ENCODE measurements around the gene ZDHHC14.
A peak's percentile ranks its signal among the peaks of the same experiment; 100 is the strongest.
"Not testable (repeated sequence)": the region's sequence is repeated elsewhere in the genome, so short reads cannot be mapped to it uniquely, and the experiment has no call there.

The ZDHHC14 gene

GRCh38 chr6:157447735-157448134, 66.7 kb downstream of the ZDHHC14 start:
- DNase-seq, result no peak

GRCh38 chr6:157449610-157450009, 68.6 kb downstream of the ZDHHC14 start:
- DNase-seq, result no peak

- DNase-seq, result no peak
Observed at GRCh38 chr6:157450931-157451742, 70.1 kb downstream of the ZDHHC14 start.

- DNase-seq, result no peak
Observed at GRCh38 chr6:157452096-157452495, 71.1 kb downstream of the ZDHHC14 start.

GRCh38 chr6:157453131-157453530, 72.1 kb downstream of the ZDHHC14 start:
- no peak for DNase-seq

GRCh38 chr6:157453978-157454377, 73.0 kb downstream of the ZDHHC14 start:
- no peak for DNase-seq

- no peak for DNase-seq
Observed at GRCh38 chr6:157454762-157455714, 74.0 kb downstream of the ZDHHC14 start.

GRCh38 chr6:157455731-157456523, 74.9 kb downstream of the ZDHHC14 start:
- no peak for DNase-seq

GRCh38 chr6:157456524-157456829, 75.5 kb downstream of the ZDHHC14 start:
- DNase-seq, result peak; percentile 71

GRCh38 chr6:157457787-157458186, 76.8 kb downstream of the ZDHHC14 start:
- no peak for DNase-seq

- no peak for DNase-seq
Observed at GRCh38 chr6:157459327-157459726, 78.3 kb downstream of the ZDHHC14 start.

- DNase-seq, result no peak
Observed at GRCh38 chr6:157460182-157460999, 79.4 kb downstream of the ZDHHC14 start.

- no peak for DNase-seq
Observed at GRCh38 chr6:157461000-157461915, 80.3 kb downstream of the ZDHHC14 start.

GRCh38 chr6:157462956-157463742, 82.2 kb downstream of the ZDHHC14 start:
- no peak for DNase-seq

- not testable (repeated sequence) for DNase-seq
Observed at GRCh38 chr6:157463743-157464135, 82.7 kb downstream of the ZDHHC14 start.

GRCh38 chr6:157464653-157465535, 83.9 kb downstream of the ZDHHC14 start:
- DNase-seq, result peak; percentile 63

- no peak for DNase-seq
Observed at GRCh38 chr6:157466342-157466648, 85.3 kb downstream of the ZDHHC14 start.

- DNase-seq, result not testable (repeated sequence)
Observed at GRCh38 chr6:157467339-157467738, 86.3 kb downstream of the ZDHHC14 start.

- no peak for DNase-seq
Observed at GRCh38 chr6:157468054-157468453, 87.1 kb downstream of the ZDHHC14 start.
